ENCODE results near the gene IKZF1. TPM values are rescaled to one million over a fixed set of nuclear protein-coding genes. Genes with fewer than 3 reads are reported as not detected.

IKZF1 gene
- total and polyA plus RNA-seq, 2 of the 4 experiments (the other 2 are of a cell fraction): not detected

- no peak overlapping the region for H3K4me2 ChIP-seq (ENCODE audit: low read depth, low read length)
- H3K79me1 ChIP-seq (ENCODE audit: low read depth in 1 of 2, low read length in 2 of 2): no peaks in the 10 kb centered on the region
- no peak overlapping the region for H2BK20ac ChIP-seq (ENCODE audit: low read depth, low read length)
- H2BK15ac ChIP-seq (ENCODE audit: low read depth, low read length): no peak overlapping the region
- ATAC-seq (ENCODE audit: low read depth) (no peak), DNase-seq (no peak)
- no peaks in the 10 kb centered on the region for H3K9me1 ChIP-seq (ENCODE audit: insufficient read depth, low read length)
- POLR2A ChIA-PET (ENCODE audit: unreplicated experiment): no interaction called here
- no peak overlapping the region for H4K91ac ChIP-seq (ENCODE audit: insufficient read depth, low read depth, low read length)
- no peak overlapping the region for H2BK120ac ChIP-seq (ENCODE audit: low read depth, low read length)
- H2AK9ac ChIP-seq (replicated peaks; ENCODE audit: low read depth, low read length, poor library complexity): no peak overlapping the region
- no peak overlapping the region for H3K14ac ChIP-seq (replicated peaks; ENCODE audit: low read depth, low read length)
- H3K27ac ChIP-seq (ENCODE audit: insufficient read depth, low read length): no peak overlapping the region
- in situ Hi-C loops (cut with MboI; ENCODE audit: low sequenced_read_pairs): no loop called here
- WGBS, 2 experiments (ENCODE audit: extremely low coverage in 2 of 2, insufficient read length in 1 of 2): no CpG with 5 or more reads among the region's 4 CpGs
- no peak overlapping the region for H3K23ac ChIP-seq (ENCODE audit: low read depth, low read length)
- no peak overlapping the region for H4K8ac ChIP-seq (ENCODE audit: low read depth in 2 of 2, low read length in 2 of 2)
- no peaks in the 10 kb centered on the region for H4K20me1 ChIP-seq (ENCODE audit: insufficient read depth, low read length)
- H3K4ac ChIP-seq (ENCODE audit: low read depth, low read length): no peak overlapping the region
- TF ChIP-seq POLR2A (IDR thresholded peaks at IDR 0.05; ENCODE audit: low read depth, low read length): no peak
- no peak for TF ChIP-seq USF2 (IDR thresholded peaks at IDR 0.05; ENCODE audit: low read depth, low read length)
- TF ChIP-seq MAFK (IDR thresholded peaks at IDR 0.05; ENCODE audit: low read depth, low read length): no peak
- TF ChIP-seq NFE2L2 (IDR thresholded peaks at IDR 0.05; ENCODE audit: low read depth, low read length): no peak
- TF ChIP-seq CEBPB (IDR thresholded peaks at IDR 0.05; ENCODE audit: low read depth, low read length): no peak
- no peak for TF ChIP-seq CHD1 (IDR thresholded peaks at IDR 0.05; ENCODE audit: low read depth, low read length)
- no peak for TF ChIP-seq FOS (IDR thresholded peaks at IDR 0.05; ENCODE audit: low read depth, low read length)
- no peak for TF ChIP-seq SMC3 (IDR thresholded peaks at IDR 0.05; ENCODE audit: low read depth, low read length)
- TF ChIP-seq BHLHE40 (IDR thresholded peaks at IDR 0.05; ENCODE audit: low read depth, low read length): no peak
- TF ChIP-seq RAD21 (IDR thresholded peaks at IDR 0.05; ENCODE audit: low read length): no peak
- no peak overlapping the region for H4K5ac ChIP-seq (ENCODE audit: low read depth, low read length)
- BruUV-seq (replicated peaks): no TSS peak
- intact Hi-C loops (cut with micrococcal nuclease): no loop called here
- no peaks in the 10 kb centered on the region for H3K36me3 ChIP-seq (ENCODE audit: control insufficient read depth, insufficient read depth, low read length)
- CTCF ChIA-PET: no interaction called here
- H3K4me3 ChIP-seq (ENCODE audit: insufficient read depth, low read depth, low read length): no peak overlapping the region
- no peak overlapping the region for H2BK5ac ChIP-seq (ENCODE audit: low read depth, low read length, poor library complexity, severe bottlenecking)
- H3K18ac ChIP-seq (ENCODE audit: low read depth, low read length): no peak overlapping the region
- no peaks in the 10 kb centered on the region for H3K27me3 ChIP-seq (ENCODE audit: control insufficient read depth, insufficient read depth, low read length)
- no peak overlapping the region for H2AK5ac ChIP-seq (ENCODE audit: low read depth, low read length)
- H3K56ac ChIP-seq (ENCODE audit: extremely low read depth, insufficient read depth, low read length): no peak overlapping the region
- no peak overlapping the region for H3K9ac ChIP-seq (ENCODE audit: low read depth, low read length)
- H2AFZ ChIP-seq (replicated peaks; ENCODE audit: low read length, poor library complexity): no peak overlapping the region
- no peaks in the 10 kb centered on the region for H3K9me3 ChIP-seq (ENCODE audit: control insufficient read depth, insufficient read depth, low read length)
- H3K4me1 ChIP-seq (ENCODE audit: control insufficient read depth, insufficient read depth, low read length): no peaks in the 10 kb centered on the region
- dilution Hi-C loops (cut with HindIII; ENCODE audit: low sequenced_read_pairs, unreplicated experiment): no loop called here
These were observed 68.4 kb downstream of the IKZF1 start for GRCh38 chr7:50372923-50373322.
